Measurements from ENCODE around the gene ANO10. TPM values are rescaled to one million over a fixed set of nuclear protein-coding genes. Genes with fewer than 3 reads are reported as not detected.
"Not testable (repeated sequence)": the region's sequence is repeated elsewhere in the genome, so short reads cannot be mapped to it uniquely, and the experiment has no call there.

ANO10 gene
- total RNA-seq, 1 experiment from 2014 or later, result 9.7 TPM

DNA sequence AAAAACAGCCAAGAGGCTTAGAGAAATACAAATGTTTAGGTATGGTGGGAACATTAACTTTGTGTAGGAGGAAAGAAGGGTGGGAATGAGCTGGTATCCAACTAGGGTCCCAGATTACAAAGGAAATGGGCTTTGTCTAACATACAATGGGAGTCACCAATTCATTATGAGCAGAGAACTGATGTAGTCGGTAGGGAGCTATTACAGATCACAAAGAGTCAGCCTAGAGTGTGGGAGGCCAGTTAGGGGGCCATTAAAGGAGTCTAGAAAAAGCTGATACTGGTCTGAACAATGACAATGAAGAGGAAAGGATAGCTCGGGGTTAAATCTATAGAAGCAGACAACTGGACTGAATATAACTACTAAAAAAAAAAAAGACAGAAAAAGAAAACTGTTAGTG is 15.5 kb downstream of the ANO10 start:
- TF ChIP-seq, protein P1, sequence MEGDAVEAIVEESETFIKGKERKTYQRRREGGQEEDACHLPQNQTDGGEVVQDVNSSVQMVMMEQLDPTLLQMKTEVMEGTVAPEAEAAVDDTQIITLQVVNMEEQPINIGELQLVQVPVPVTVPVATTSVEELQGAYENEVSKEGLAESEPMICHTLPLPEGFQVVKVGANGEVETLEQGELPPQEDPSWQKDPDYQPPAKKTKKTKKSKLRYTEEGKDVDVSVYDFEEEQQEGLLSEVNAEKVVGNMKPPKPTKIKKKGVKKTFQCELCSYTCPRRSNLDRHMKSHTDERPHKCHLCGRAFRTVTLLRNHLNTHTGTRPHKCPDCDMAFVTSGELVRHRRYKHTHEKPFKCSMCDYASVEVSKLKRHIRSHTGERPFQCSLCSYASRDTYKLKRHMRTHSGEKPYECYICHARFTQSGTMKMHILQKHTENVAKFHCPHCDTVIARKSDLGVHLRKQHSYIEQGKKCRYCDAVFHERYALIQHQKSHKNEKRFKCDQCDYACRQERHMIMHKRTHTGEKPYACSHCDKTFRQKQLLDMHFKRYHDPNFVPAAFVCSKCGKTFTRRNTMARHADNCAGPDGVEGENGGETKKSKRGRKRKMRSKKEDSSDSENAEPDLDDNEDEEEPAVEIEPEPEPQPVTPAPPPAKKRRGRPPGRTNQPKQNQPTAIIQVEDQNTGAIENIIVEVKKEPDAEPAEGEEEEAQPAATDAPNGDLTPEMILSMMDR (conservative IDR thresholded peaks at IDR 0.05; ENCODE audit: low read depth, low read length), result no peak
- no peak for TF ChIP-seq EZH2 (IDR thresholded peaks at IDR 0.05; ENCODE audit: borderline replicate concordance, low read depth, low read length, poor library complexity, severe bottlenecking)
- no peaks in the 10 kb centered on the region for H3K9me3 ChIP-seq (ENCODE audit: low read depth, low read length, poor library complexity, severe bottlenecking)
- H3K27me3 ChIP-seq (replicated peaks; ENCODE audit: insufficient read depth, low read depth, low read length, poor library complexity), result no peaks in the 10 kb centered on the region
- intact Hi-C loops (cut with micrococcal nuclease; ENCODE audit: unreplicated experiment), result no loop called here
- H3K4me1 ChIP-seq (ENCODE audit: insufficient read depth, low read length, poor library complexity, severe bottlenecking), result no peaks in the 10 kb centered on the region
- BruUV-seq (replicated peaks), result no TSS peak
- POLR2A ChIA-PET (ENCODE audit: low non-redundant PET), result no interaction called here
- no peak for DNase-seq (ENCODE audit: low spot score)
- no peak overlapping the region for H3K4me3 ChIP-seq (ENCODE audit: low read depth, low read length, poor library complexity, severe bottlenecking)
- H3K36me3 ChIP-seq (ENCODE audit: insufficient read depth, low read length, poor library complexity, severe bottlenecking), result no peaks in the 10 kb centered on the region
- no peak overlapping the region for H3K27ac ChIP-seq (ENCODE audit: low read depth, low read length, poor library complexity, severe bottlenecking)
- CTCF ChIA-PET, result no interaction called here

DNA sequence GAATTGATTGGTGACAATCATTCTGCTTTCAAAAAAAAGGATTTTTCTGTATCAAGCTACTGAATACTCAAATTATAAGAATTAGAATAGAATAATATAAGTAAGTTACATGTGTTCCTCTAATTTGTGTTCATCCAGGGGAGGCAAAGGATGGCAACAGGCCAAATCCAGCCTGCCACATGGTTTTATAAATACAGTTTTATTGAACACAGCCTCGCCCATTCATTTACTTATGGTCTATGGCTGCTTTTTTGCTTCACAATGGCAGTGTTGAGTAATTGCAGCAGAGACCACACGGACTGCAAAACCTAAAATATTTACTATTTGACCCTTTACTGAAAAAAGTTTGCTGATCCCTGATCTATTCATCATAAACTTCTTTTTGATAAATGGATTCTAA is 21.9 kb downstream of the ANO10 start:
- H3K4me1 ChIP-seq (ENCODE audit: insufficient read depth, low read length, poor library complexity, severe bottlenecking); DNase-seq (ENCODE audit: low spot score); POLR2A ChIA-PET (ENCODE audit: low non-redundant PET); H3K9me3 ChIP-seq (ENCODE audit: low read depth, low read length, poor library complexity, severe bottlenecking); H3K36me3 ChIP-seq (ENCODE audit: insufficient read depth, low read length, poor library complexity, severe bottlenecking); H3K4me3 ChIP-seq (ENCODE audit: low read depth, low read length, poor library complexity, severe bottlenecking); CTCF ChIA-PET; H3K27ac ChIP-seq (ENCODE audit: low read depth, low read length, poor library complexity, severe bottlenecking); H3K27me3 ChIP-seq (replicated peaks; ENCODE audit: insufficient read depth, low read depth, low read length, poor library complexity); BruUV-seq (replicated peaks); intact Hi-C loops (cut with micrococcal nuclease; ENCODE audit: unreplicated experiment): not testable (repeated sequence)

DNA sequence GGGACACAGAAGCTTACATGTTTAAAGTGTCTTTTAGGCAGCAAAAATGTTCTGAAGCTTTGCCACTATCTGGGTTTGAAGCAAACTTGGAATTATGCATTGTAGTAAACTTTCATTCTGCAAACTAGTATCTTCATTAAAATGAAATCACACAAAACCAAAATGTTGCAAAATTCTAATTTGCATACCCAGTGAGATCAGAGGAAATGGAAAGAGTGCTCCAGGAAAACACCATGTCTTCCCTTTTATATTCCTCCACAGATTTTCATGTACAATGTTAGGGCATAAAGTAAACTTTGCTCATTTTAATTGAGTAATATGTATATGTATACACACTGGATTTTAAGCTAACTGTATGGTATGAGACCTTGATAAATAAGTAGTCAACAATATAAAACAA is 23.9 kb downstream of the ANO10 start:
- DNase-seq (ENCODE audit: low spot score), result no peak
- H3K27ac ChIP-seq (ENCODE audit: low read depth, low read length, poor library complexity, severe bottlenecking), result no peak overlapping the region
- no peak overlapping the region for H3K4me3 ChIP-seq (ENCODE audit: low read depth, low read length, poor library complexity, severe bottlenecking)
- TF ChIP-seq, protein P1 (conservative IDR thresholded peaks at IDR 0.05; ENCODE audit: low read depth, low read length), result no peak
- no peak for TF ChIP-seq EZH2 (IDR thresholded peaks at IDR 0.05; ENCODE audit: borderline replicate concordance, low read depth, low read length, poor library complexity, severe bottlenecking)
- H3K27me3 ChIP-seq (replicated peaks; ENCODE audit: insufficient read depth, low read depth, low read length, poor library complexity), result no peaks in the 10 kb centered on the region
- intact Hi-C loops (cut with micrococcal nuclease; ENCODE audit: unreplicated experiment), result no loop called here
- ChIA-PET POLR2A (ENCODE audit: low non-redundant PET) (no interaction called here), CTCF (no interaction called here)
- no peaks in the 10 kb centered on the region for H3K4me1 ChIP-seq (ENCODE audit: insufficient read depth, low read length, poor library complexity, severe bottlenecking)
- BruUV-seq (replicated peaks), result no TSS peak
- H3K36me3 ChIP-seq (ENCODE audit: insufficient read depth, low read length, poor library complexity, severe bottlenecking), result no peaks in the 10 kb centered on the region
- no peaks in the 10 kb centered on the region for H3K9me3 ChIP-seq (ENCODE audit: low read depth, low read length, poor library complexity, severe bottlenecking)

DNA sequence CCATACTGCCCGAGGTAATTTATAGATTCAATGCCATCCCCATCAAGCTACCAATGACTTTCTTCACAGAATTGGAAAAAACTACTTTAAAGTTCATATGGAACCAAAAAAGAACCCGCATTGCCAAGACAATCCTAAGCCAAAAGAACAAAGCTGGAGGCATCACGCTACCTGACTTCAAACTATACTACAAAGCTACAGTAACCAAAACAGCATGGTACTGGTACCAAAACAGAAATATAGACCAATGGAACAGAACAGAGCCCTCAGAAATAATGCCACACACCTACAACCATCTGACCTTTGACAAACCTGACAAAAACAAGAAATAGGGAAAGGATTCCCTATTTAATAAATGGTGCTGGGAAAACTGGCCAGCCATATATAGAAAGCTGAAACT is 25.6 kb downstream of the ANO10 start:
- H3K9me3 ChIP-seq (ENCODE audit: low read depth, low read length, poor library complexity, severe bottlenecking); CTCF ChIA-PET; BruUV-seq (replicated peaks); intact Hi-C loops (cut with micrococcal nuclease; ENCODE audit: unreplicated experiment); H3K36me3 ChIP-seq (ENCODE audit: insufficient read depth, low read length, poor library complexity, severe bottlenecking); H3K4me1 ChIP-seq (ENCODE audit: insufficient read depth, low read length, poor library complexity, severe bottlenecking); H3K4me3 ChIP-seq (ENCODE audit: low read depth, low read length, poor library complexity, severe bottlenecking); H3K27me3 ChIP-seq (replicated peaks; ENCODE audit: insufficient read depth, low read depth, low read length, poor library complexity); H3K27ac ChIP-seq (ENCODE audit: low read depth, low read length, poor library complexity, severe bottlenecking); POLR2A ChIA-PET (ENCODE audit: low non-redundant PET); DNase-seq (ENCODE audit: low spot score): not testable (repeated sequence)

DNA sequence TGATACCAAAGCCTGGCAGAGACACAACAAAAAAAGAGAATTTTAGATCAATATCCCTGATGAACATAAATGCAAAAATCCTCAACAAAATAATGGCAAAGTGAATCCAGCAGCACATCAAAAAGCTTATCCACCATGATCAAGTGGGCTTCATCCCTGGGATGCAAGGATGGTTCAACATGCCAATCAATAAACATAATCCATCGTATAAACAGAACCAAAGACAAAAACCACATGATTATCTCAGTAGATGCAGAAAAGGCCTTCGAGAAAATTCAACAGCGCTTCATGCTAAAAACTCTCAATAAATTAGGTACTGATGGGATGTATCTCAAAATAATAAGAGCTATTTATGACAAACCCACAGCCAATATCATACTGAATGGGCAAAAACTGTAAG is 26.5 kb downstream of the ANO10 start:
- H3K27ac ChIP-seq (ENCODE audit: low read depth, low read length, poor library complexity, severe bottlenecking); CTCF ChIA-PET; POLR2A ChIA-PET (ENCODE audit: low non-redundant PET); intact Hi-C loops (cut with micrococcal nuclease; ENCODE audit: unreplicated experiment); H3K27me3 ChIP-seq (replicated peaks; ENCODE audit: insufficient read depth, low read depth, low read length, poor library complexity); BruUV-seq (replicated peaks); H3K4me1 ChIP-seq (ENCODE audit: insufficient read depth, low read length, poor library complexity, severe bottlenecking); DNase-seq (ENCODE audit: low spot score); H3K36me3 ChIP-seq (ENCODE audit: insufficient read depth, low read length, poor library complexity, severe bottlenecking); H3K4me3 ChIP-seq (ENCODE audit: low read depth, low read length, poor library complexity, severe bottlenecking); H3K9me3 ChIP-seq (ENCODE audit: low read depth, low read length, poor library complexity, severe bottlenecking): not testable (repeated sequence)

DNA sequence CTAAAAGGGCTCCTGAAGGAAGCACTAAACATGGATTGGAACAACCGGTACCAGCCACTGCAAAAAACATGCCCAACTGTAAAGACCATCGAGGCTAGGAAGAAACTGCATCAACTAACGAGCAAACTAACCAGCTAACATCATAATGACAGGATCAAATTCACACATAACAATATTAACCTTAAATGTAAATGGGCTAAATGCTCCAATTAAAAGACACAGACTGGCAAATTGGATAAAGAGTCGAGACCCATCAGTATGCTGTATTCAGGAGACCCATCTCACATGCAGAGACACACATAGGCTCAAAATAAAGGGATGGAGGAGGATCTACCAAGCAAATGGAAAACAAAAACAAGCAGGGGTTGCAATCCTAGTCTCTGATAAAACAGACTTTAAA is 28.2 kb downstream of the ANO10 start:
- intact Hi-C loops (cut with micrococcal nuclease; ENCODE audit: unreplicated experiment); H3K4me1 ChIP-seq (ENCODE audit: insufficient read depth, low read length, poor library complexity, severe bottlenecking); CTCF ChIA-PET; POLR2A ChIA-PET (ENCODE audit: low non-redundant PET); H3K9me3 ChIP-seq (ENCODE audit: low read depth, low read length, poor library complexity, severe bottlenecking); H3K27ac ChIP-seq (ENCODE audit: low read depth, low read length, poor library complexity, severe bottlenecking); BruUV-seq (replicated peaks); H3K36me3 ChIP-seq (ENCODE audit: insufficient read depth, low read length, poor library complexity, severe bottlenecking); DNase-seq (ENCODE audit: low spot score); H3K27me3 ChIP-seq (replicated peaks; ENCODE audit: insufficient read depth, low read depth, low read length, poor library complexity); H3K4me3 ChIP-seq (ENCODE audit: low read depth, low read length, poor library complexity, severe bottlenecking): not testable (repeated sequence)
